ENCODE measurements around the gene GPT2.

Gene GPT2

GRCh38 chr16:46915483-46916025, 31.4 kb downstream of the GPT2 start:
- no peak for DNase-seq (ENCODE audit: low read depth)
- TF ChIP-seq, protein P1, sequence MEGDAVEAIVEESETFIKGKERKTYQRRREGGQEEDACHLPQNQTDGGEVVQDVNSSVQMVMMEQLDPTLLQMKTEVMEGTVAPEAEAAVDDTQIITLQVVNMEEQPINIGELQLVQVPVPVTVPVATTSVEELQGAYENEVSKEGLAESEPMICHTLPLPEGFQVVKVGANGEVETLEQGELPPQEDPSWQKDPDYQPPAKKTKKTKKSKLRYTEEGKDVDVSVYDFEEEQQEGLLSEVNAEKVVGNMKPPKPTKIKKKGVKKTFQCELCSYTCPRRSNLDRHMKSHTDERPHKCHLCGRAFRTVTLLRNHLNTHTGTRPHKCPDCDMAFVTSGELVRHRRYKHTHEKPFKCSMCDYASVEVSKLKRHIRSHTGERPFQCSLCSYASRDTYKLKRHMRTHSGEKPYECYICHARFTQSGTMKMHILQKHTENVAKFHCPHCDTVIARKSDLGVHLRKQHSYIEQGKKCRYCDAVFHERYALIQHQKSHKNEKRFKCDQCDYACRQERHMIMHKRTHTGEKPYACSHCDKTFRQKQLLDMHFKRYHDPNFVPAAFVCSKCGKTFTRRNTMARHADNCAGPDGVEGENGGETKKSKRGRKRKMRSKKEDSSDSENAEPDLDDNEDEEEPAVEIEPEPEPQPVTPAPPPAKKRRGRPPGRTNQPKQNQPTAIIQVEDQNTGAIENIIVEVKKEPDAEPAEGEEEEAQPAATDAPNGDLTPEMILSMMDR (IDR thresholded peaks at IDR 0.05; ENCODE audit: insufficient read depth, low read depth, low read length, missing control alignments): no peak
- H3K4me3 ChIP-seq (ENCODE audit: low read depth, low read length): no peak overlapping the region

- DNase-seq (ENCODE audit: low read depth): peak; percentile 38
- TF ChIP-seq, protein P1 (IDR thresholded peaks at IDR 0.05; ENCODE audit: insufficient read depth, low read depth, low read length, missing control alignments): no peak
- no peak overlapping the region for H3K4me3 ChIP-seq (ENCODE audit: low read depth, low read length)
Observed at GRCh38 chr16:46916980-46917379, 32.8 kb downstream of the GPT2 start.

GRCh38 chr16:46918400-46918799, 34.2 kb downstream of the GPT2 start:
- TF ChIP-seq, protein P1 (IDR thresholded peaks at IDR 0.05; ENCODE audit: insufficient read depth, low read depth, low read length, missing control alignments): no peak
- H3K4me3 ChIP-seq (ENCODE audit: low read depth, low read length): no peak overlapping the region
- DNase-seq (ENCODE audit: low read depth): no peak

- H3K4me3 ChIP-seq (ENCODE audit: low read depth, low read length): no peak overlapping the region
- peak; percentile 87 for DNase-seq (ENCODE audit: low read depth)
- TF ChIP-seq, protein P1 (IDR thresholded peaks at IDR 0.05; ENCODE audit: insufficient read depth, low read depth, low read length, missing control alignments): peak; percentile 40
Observed at GRCh38 chr16:46918905-46919792, 35.0 kb downstream of the GPT2 start.

- no peak overlapping the region for H3K4me3 ChIP-seq (ENCODE audit: low read depth, low read length)
- TF ChIP-seq, protein P1 (IDR thresholded peaks at IDR 0.05; ENCODE audit: insufficient read depth, low read depth, low read length, missing control alignments): no peak
- DNase-seq (ENCODE audit: low read depth): no peak
Observed at GRCh38 chr16:46920402-46921068, 36.4 kb downstream of the GPT2 start.

DNA sequence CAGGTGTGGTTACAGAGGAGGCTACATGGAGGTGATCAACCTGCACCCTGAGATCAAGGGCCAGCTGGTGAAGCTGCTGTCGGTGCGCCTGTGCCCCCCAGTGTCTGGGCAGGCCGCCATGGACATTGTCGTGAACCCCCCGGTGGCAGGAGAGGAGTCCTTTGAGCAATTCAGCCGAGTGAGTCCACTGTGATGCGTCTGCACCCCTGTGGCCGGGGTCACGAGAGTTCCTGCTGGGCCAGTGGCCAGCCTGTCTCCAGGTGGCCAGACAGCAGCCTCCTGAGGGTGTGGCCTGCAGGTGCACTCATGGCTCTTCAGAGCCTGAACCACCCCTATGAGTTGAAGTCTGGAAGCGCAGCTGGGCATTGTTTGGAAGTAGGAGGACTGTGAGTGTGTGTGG, 38.1 kb downstream of the GPT2 start:
- TF ChIP-seq, protein P1 (IDR thresholded peaks at IDR 0.05; ENCODE audit: insufficient read depth, low read depth, low read length, missing control alignments): no peak
- no peak overlapping the region for H3K4me3 ChIP-seq (ENCODE audit: low read depth, low read length)
- no peak for DNase-seq (ENCODE audit: low read depth)

Measured in GM12865 (cell line).